H1 (cell line): ENCODE measurements around the gene SPOUT1. TPM values are rescaled to one million over a fixed set of nuclear protein-coding genes. Genes with fewer than 3 reads are reported as not detected.

Source experiments
- KDM4A ChIP-seq: IDR thresholded peaks from one replicate; pipeline ENCODE4 v1.7.1; 2012; ENCODE audit warnings: low read depth, mild to moderate bottlenecking, moderate library complexity, low read length, inconsistent platforms; ENCODE audit not compliant: severe bottlenecking
- SRF ChIP-seq: IDR thresholded peaks from 2 replicates; pipeline ENCODE4 v1.6.1; 2011; ENCODE audit warnings: mild to moderate bottlenecking, low read depth, low read length, moderate library complexity
- polyA plus RNA-seq, 7 experiments: library from polyadenylated mRNA; depleted of rRNA in 3 of 7; stranded (reverse) in 5 of 7; unstranded in 2 of 7; fragments of >200 nt in 5 of 7; fragments of 200-250 nt in 2 of 7; gene quantifications; 1 replicate in 5 of 7; 2 replicates in 1 of 7; 4 replicates in 1 of 7; pipeline versions ENCODE4 v1.2.1 to v1.2.3, GENCODE V29; 2011 to 2013; ENCODE audit warnings: missing spikeins in 2 of 7, mixed read lengths in 2 of 7
- total RNA-seq: library from RNA; stranded (reverse); fragmentation: NEBNext Ultra II Directional; extraction: Animal tissue kit (Norgen Biotek cat#: 25700); gene quantifications from 2 replicates; pipeline ENCODE4 v1.2.1, GENCODE V29; 2021

SPOUT1 gene
- total and polyA plus RNA-seq, 2 of the 8 experiments (the other 6 are each of a cell fraction or from before 2014, with no cell fraction given), result 69.2 to 77.8 TPM

DNA sequence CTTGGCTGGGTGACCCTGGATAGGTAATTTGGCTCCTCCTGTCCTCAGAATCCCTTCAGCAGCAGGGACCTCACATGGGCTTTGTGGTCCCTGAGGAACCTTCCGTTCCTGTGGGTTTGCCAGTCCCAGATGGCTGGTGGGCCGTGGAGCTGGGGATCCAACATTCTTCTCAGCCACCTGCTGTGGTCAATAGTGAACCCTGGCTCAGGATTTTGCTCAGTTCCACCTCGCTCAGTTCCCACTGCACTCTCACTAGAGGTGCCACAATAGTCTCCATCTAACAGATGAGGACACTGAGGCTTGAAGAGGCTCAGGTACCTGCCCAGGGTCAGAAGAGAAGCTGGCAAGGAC, 17.1 kb upstream of the SPOUT1 start (continued):
- TF ChIP-seq SRF (no peak), KDM4A (no peak)
